ENCODE results near the gene TMEM129. TPM values are rescaled to one million over a fixed set of nuclear protein-coding genes. Genes with fewer than 3 reads are reported as not detected.

TMEM129 gene
- total RNA-seq, 1 experiment from 2014 or later = 54.9 TPM

DNA sequence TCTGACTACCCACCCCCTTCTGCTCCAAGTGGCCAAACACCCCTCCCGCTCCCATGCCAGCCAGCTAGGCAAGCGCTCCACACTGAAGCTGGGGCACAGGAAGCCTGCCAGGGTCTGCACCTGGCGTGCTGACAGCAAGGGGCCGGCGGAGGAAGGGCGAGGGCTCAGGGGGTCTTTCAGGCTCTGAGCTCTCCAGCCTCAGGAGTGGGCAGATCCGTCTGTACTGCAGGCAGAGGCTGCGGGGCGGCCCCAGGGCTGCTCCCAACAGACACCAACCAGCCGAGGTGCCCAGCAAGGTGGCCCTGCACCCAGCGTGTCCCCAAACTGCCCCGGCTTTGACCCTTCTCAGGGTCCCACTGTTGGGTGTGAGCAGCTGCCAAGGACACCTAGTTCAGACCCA, 51.9 kb downstream of the TMEM129 start:
- no peak overlapping the region for H3K27ac Mint-ChIP-seq
- no peak overlapping the region for H3K4me3 Mint-ChIP-seq
- H3K27me3 Mint-ChIP-seq (ENCODE audit: low read depth) = no peaks in the 10 kb centered on the region
- DNase-seq (ENCODE audit: low spot score) (no peak), ATAC-seq (no peak)
- TF ChIP-seq, protein P1, sequence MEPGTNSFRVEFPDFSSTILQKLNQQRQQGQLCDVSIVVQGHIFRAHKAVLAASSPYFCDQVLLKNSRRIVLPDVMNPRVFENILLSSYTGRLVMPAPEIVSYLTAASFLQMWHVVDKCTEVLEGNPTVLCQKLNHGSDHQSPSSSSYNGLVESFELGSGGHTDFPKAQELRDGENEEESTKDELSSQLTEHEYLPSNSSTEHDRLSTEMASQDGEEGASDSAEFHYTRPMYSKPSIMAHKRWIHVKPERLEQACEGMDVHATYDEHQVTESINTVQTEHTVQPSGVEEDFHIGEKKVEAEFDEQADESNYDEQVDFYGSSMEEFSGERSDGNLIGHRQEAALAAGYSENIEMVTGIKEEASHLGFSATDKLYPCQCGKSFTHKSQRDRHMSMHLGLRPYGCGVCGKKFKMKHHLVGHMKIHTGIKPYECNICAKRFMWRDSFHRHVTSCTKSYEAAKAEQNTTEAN (CRISPR knock-in tag; IDR thresholded peaks at IDR 0.05) = no peak
- TF ChIP-seq ELF4 (CRISPR knock-in tag; IDR thresholded peaks at IDR 0.05; ENCODE audit: low read depth) = no peak
- TF ChIP-seq NR3C1 (CRISPR knock-in tag; conservative IDR thresholded peaks at IDR 0.05; ENCODE audit: low read depth) = no peak
- TF ChIP-seq, protein P2, sequence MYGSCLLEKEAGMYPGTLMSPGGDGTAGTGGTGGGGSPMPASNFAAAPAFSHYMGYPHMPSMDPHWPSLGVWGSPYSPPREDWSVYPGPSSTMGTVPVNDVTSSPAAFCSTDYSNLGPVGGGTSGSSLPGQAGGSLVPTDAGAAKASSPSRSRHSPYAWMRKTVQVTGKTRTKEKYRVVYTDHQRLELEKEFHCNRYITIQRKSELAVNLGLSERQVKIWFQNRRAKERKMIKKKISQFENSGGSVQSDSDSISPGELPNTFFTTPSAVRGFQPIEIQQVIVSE (CRISPR knock-in tag; IDR thresholded peaks at IDR 0.05; ENCODE audit: borderline replicate concordance) = no peak
- TF ChIP-seq, protein P3, sequence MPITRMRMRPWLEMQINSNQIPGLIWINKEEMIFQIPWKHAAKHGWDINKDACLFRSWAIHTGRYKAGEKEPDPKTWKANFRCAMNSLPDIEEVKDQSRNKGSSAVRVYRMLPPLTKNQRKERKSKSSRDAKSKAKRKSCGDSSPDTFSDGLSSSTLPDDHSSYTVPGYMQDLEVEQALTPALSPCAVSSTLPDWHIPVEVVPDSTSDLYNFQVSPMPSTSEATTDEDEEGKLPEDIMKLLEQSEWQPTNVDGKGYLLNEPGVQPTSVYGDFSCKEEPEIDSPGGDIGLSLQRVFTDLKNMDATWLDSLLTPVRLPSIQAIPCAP (CRISPR knock-in tag; IDR thresholded peaks at IDR 0.05) = no peak
- no peak for TF ChIP-seq ZNF138 (CRISPR knock-in tag; conservative IDR thresholded peaks at IDR 0.05)
- TF ChIP-seq, protein P4, sequence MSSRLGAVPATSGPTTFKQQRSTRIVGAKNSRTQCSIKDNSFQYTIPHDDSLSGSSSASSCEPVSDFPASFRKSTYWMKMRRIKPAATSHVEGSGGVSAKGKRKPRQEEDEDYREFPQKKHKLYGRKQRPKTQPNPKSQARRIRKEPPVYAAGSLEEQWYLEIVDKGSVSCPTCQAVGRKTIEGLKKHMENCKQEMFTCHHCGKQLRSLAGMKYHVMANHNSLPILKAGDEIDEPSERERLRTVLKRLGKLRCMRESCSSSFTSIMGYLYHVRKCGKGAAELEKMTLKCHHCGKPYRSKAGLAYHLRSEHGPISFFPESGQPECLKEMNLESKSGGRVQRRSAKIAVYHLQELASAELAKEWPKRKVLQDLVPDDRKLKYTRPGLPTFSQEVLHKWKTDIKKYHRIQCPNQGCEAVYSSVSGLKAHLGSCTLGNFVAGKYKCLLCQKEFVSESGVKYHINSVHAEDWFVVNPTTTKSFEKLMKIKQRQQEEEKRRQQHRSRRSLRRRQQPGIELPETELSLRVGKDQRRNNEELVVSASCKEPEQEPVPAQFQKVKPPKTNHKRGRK (CRISPR knock-in tag; IDR thresholded peaks at IDR 0.05; ENCODE audit: borderline replicate concordance) = no peak
- TF ChIP-seq ZNF396 (CRISPR knock-in tag; IDR thresholded peaks at IDR 0.05; ENCODE audit: borderline replicate concordance) = no peak
- no peak for TF ChIP-seq PRRX2 (CRISPR knock-in tag; IDR thresholded peaks at IDR 0.05)
- no peak for TF ChIP-seq EMX1 (CRISPR knock-in tag; IDR thresholded peaks at IDR 0.05)
- TF ChIP-seq FOXK1 (CRISPR knock-in tag; IDR thresholded peaks at IDR 0.05) = no peak
- peaks cover 5% of the 10 kb centered on the region for H3K4me1 Mint-ChIP-seq
- no peaks in the 10 kb centered on the region for H3K9me3 Mint-ChIP-seq
- ChIA-PET CTCF (interaction anchor here (0.9 kb wide), 1 partner anchor 99 kb away, joined by 3 read pairs; no protein-coding TSS in a partner anchor), POLR2A (no interaction called here)
- H3K36me3 Mint-ChIP-seq = no peaks in the 10 kb centered on the region

DNA sequence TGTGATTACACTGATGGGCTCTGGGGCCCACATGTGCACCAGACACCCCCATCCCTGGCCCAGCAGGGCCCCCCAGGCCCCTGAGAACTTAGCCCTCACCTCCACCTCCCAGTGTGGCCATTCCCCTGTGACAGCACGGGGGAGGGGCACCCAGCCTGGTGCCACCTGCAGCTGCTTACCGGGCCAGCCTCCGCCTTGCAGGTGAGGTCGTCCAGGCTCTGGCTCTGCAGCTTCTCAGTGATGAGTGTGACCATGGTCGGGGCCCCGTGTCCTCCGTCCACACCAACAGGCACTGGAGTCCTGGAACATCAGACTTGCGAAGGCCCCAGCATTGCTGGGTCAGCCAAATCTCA, 52.7 kb downstream of the TMEM129 start:
- Mint-ChIP-seq H3K9me3 (no peaks in the 10 kb centered on the region), H3K4me3 (no peak overlapping the region), H3K36me3 (no peaks in the 10 kb centered on the region), H3K27ac (no peak overlapping the region), H3K4me1 (peaks cover 5% of the 10 kb centered on the region), H3K27me3 (ENCODE audit: low read depth) (no peaks in the 10 kb centered on the region)
- ChIA-PET POLR2A (no interaction called here), CTCF (interaction anchor here (0.8 to 1.3 kb wide), 3 partner anchors 25 to 471 kb away, joined by 3 to 7 read pairs (median 3); no protein-coding TSS in a partner anchor)
- no peak for DNase-seq (ENCODE audit: low spot score)
- ATAC-seq = no peak
- TF ChIP-seq, protein P2 (CRISPR knock-in tag; IDR thresholded peaks at IDR 0.05; ENCODE audit: borderline replicate concordance) = no peak
- TF ChIP-seq TCF7 (CRISPR knock-in tag; IDR thresholded peaks at IDR 0.05; ENCODE audit: low read depth) (no peak), IRF2 (CRISPR knock-in tag; IDR thresholded peaks at IDR 0.05; ENCODE audit: borderline replicate concordance, low read depth) (no peak), ZNF232 (CRISPR knock-in tag; IDR thresholded peaks at IDR 0.05) (no peak), ZBTB21 (CRISPR knock-in tag; IDR thresholded peaks at IDR 0.05; ENCODE audit: borderline replicate concordance) (no peak), ZNF423 (CRISPR knock-in tag; IDR thresholded peaks at IDR 0.05) (no peak), GTF2I (CRISPR knock-in tag; conservative IDR thresholded peaks at IDR 0.05) (no peak), CBFB (CRISPR knock-in tag; IDR thresholded peaks at IDR 0.05; ENCODE audit: low read depth) (no peak), ZNF671 (CRISPR knock-in tag; IDR thresholded peaks at IDR 0.05) (no peak), SMAD3 (CRISPR knock-in tag; IDR thresholded peaks at IDR 0.05; ENCODE audit: borderline replicate concordance) (no peak), NR2C2 (CRISPR knock-in tag; IDR thresholded peaks at IDR 0.05) (no peak), SP1 (CRISPR knock-in tag; conservative IDR thresholded peaks at IDR 0.05) (no peak)
- TF ChIP-seq, protein P5, sequence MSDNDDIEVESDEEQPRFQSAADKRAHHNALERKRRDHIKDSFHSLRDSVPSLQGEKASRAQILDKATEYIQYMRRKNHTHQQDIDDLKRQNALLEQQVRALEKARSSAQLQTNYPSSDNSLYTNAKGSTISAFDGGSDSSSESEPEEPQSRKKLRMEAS (CRISPR knock-in tag; IDR thresholded peaks at IDR 0.05) = no peak
- TF ChIP-seq, protein P6, sequence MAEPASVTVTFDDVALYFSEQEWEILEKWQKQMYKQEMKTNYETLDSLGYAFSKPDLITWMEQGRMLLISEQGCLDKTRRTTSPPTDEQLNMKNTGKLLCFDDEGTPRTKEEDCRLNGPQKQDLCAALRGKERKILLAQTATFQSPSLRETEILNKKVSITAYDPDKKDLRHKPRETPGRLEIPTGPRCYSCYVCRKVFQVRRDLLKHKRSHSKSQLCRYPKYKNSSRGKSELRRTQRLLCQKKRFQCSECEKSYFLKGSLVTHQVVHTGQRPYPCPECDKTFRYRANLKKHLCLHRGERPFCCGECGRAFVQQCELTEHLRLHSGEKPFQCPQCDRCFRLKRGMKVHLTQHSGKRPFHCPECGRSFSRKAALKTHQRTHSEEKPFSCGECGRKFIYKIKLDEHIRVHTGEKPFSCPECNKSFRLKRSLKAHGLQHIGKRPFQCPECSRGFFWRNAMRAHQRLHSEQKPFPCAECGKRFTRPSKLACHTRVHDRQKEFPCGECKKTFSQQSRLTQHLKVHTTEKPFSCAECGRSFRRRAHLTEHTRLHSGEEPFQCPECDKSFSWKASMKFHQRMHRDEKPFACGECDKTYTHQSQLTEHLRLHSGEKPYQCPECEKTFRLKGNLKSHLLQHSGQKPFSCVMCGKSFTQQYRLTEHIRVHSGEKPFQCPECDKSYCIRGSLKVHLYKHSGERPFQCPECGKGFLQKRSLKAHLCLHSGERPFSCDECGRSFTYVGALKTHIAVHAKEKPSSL (CRISPR knock-in tag; conservative IDR thresholded peaks at IDR 0.05) = no peak
- TF ChIP-seq, protein P7, sequence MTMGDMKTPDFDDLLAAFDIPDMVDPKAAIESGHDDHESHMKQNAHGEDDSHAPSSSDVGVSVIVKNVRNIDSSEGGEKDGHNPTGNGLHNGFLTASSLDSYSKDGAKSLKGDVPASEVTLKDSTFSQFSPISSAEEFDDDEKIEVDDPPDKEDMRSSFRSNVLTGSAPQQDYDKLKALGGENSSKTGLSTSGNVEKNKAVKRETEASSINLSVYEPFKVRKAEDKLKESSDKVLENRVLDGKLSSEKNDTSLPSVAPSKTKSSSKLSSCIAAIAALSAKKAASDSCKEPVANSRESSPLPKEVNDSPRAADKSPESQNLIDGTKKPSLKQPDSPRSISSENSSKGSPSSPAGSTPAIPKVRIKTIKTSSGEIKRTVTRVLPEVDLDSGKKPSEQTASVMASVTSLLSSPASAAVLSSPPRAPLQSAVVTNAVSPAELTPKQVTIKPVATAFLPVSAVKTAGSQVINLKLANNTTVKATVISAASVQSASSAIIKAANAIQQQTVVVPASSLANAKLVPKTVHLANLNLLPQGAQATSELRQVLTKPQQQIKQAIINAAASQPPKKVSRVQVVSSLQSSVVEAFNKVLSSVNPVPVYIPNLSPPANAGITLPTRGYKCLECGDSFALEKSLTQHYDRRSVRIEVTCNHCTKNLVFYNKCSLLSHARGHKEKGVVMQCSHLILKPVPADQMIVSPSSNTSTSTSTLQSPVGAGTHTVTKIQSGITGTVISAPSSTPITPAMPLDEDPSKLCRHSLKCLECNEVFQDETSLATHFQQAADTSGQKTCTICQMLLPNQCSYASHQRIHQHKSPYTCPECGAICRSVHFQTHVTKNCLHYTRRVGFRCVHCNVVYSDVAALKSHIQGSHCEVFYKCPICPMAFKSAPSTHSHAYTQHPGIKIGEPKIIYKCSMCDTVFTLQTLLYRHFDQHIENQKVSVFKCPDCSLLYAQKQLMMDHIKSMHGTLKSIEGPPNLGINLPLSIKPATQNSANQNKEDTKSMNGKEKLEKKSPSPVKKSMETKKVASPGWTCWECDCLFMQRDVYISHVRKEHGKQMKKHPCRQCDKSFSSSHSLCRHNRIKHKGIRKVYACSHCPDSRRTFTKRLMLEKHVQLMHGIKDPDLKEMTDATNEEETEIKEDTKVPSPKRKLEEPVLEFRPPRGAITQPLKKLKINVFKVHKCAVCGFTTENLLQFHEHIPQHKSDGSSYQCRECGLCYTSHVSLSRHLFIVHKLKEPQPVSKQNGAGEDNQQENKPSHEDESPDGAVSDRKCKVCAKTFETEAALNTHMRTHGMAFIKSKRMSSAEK (CRISPR knock-in tag; IDR thresholded peaks at IDR 0.05; ENCODE audit: borderline replicate concordance) = no peak
